Thymus (tissue), 11 donors: ENCODE measurements around the gene HACD2. TPM values are rescaled to one million over a fixed set of nuclear protein-coding genes. Genes with fewer than 3 reads are reported as not detected.
"Not testable (repeated sequence)": the region's sequence is repeated elsewhere in the genome, so short reads cannot be mapped to it uniquely, and the experiment has no call there.

Source experiments
- DNase-seq, 9 donors: peaks; one replicate each; pipeline ENCODE4 v3.0.0-alpha.2; 2013; ENCODE audit warnings: low spot score in 9 of 9, low read depth in 6 of 9, missing footprints in 1 of 9
- H3K27ac ChIP-seq, 2 donors: one replicate each; pipeline ENCODE4 v1.5.1; 2013; ENCODE audit warnings: control low read depth in 1 of 2, low read depth in 1 of 2, low read length in 1 of 2, mild to moderate bottlenecking in 1 of 2, moderate library complexity in 1 of 2
- H3K27me3 ChIP-seq, 2 donors: one replicate each; pipeline ENCODE4 v1.5.1; 2013; ENCODE audit warnings: low read length in 1 of 2; ENCODE audit not compliant: control insufficient read depth in 2 of 2, insufficient read depth in 1 of 2
- H3K36me3 ChIP-seq, 2 donors: one replicate each; pipeline ENCODE4 v1.5.1; 2013; ENCODE audit warnings: low read length in 1 of 2, mild to moderate bottlenecking in 1 of 2, moderate library complexity in 1 of 2; ENCODE audit not compliant: control insufficient read depth in 2 of 2, insufficient read depth in 2 of 2
- H3K4me1 ChIP-seq, 2 donors: one replicate each; pipeline ENCODE4 v1.5.1; 2013; ENCODE audit warnings: low read length in 2 of 2; ENCODE audit not compliant: control insufficient read depth in 2 of 2, insufficient read depth in 2 of 2
- H3K4me3 ChIP-seq, 2 donors: one replicate each; pipeline ENCODE4 v1.5.1; 2013; ENCODE audit warnings: low read length in 2 of 2, control low read depth in 1 of 2, mild to moderate bottlenecking in 1 of 2
- H3K9me3 ChIP-seq, 2 donors: one replicate each; pipeline ENCODE4 v1.5.1; 2013; ENCODE audit warnings: low read length in 1 of 2, mild to moderate bottlenecking in 1 of 2; ENCODE audit not compliant: control insufficient read depth in 2 of 2, insufficient read depth in 1 of 2
- WGBS: extraction: QIAGEN DNeasy Blood & Tissue Kit; methylation state at CpG from one replicate; pipeline ENCODE4 v1.1.7; 2013; 5-methylcytosine and 5-hydroxymethylcytosine counted together
- polyA plus RNA-seq: library from polyadenylated mRNA; stranded (reverse); fragments of 200-250 nt; gene quantifications from one replicate; pipeline ENCODE4 v1.2.3, GENCODE V29; 2013
- total RNA-seq: library from RNA; stranded (reverse); fragments of 120-200 nt; gene quantifications from one replicate; pipeline ENCODE4 v1.2.4, GENCODE V29; 2013
- donor health status: healthy.

Gene HACD2
- total and polyA plus RNA-seq, 2 donors, result 12.2 to 16.1 TPM

- H3K36me3 ChIP-seq, result no peaks in the 10 kb centered on the region
- DNase-seq, result no peak
- no peak overlapping the region for H3K4me3 ChIP-seq
- no peaks in the 10 kb centered on the region for H3K27me3 ChIP-seq
- H3K27ac ChIP-seq, result no peak overlapping the region
- H3K4me1 ChIP-seq, result no peaks in the 10 kb centered on the region
- H3K9me3 ChIP-seq, result no peaks in the 10 kb centered on the region
Measured at GRCh38 chr3:123606527-123606926, 21.7 kb upstream of the HACD2 start.

GRCh38 chr3:123605789-123606234 is 21.0 kb upstream of the HACD2 start:
- WGBS, result over 99% methylated on average over 5 of the region's 5 CpGs
- DNase-seq, result no peak

GRCh38 chr3:123603153-123603552 is 18.3 kb upstream of the HACD2 start:
- not testable (repeated sequence) for H3K27me3 ChIP-seq, H3K4me1 ChIP-seq, H3K9me3 ChIP-seq, H3K27ac ChIP-seq, H3K36me3 ChIP-seq, DNase-seq, H3K4me3 ChIP-seq
- WGBS, result 74% methylated on average over 2 of the region's 2 CpGs

More at GRCh38 chr3:123605789-123606234, 21.0 kb upstream of the HACD2 start:
- Histone ChIP-seq H3K36me3 (no peaks in the 10 kb centered on the region), H3K4me1 (no peaks in the 10 kb centered on the region), H3K27me3 (no peaks in the 10 kb centered on the region), H3K4me3 (no peak overlapping the region), H3K9me3 (no peaks in the 10 kb centered on the region), H3K27ac (no peak overlapping the region)

GRCh38 chr3:123602325-123602724 is 17.5 kb upstream of the HACD2 start:
- no peak for DNase-seq
- 95% methylated on average over 1 of the region's 1 CpG for WGBS
- Histone ChIP-seq H3K4me3 (no peak overlapping the region), H3K4me1 (no peaks in the 10 kb centered on the region), H3K9me3 (no peaks in the 10 kb centered on the region), H3K27ac (no peak overlapping the region), H3K27me3 (no peaks in the 10 kb centered on the region), H3K36me3 (no peaks in the 10 kb centered on the region)

- not testable (repeated sequence) for H3K9me3 ChIP-seq, H3K36me3 ChIP-seq, H3K4me1 ChIP-seq, H3K27me3 ChIP-seq, H3K27ac ChIP-seq, H3K4me3 ChIP-seq, DNase-seq
Measured at GRCh38 chr3:123600863-123601262, 16.0 kb upstream of the HACD2 start.

GRCh38 chr3:123597561-123597960 is 12.7 kb upstream of the HACD2 start:
- Histone ChIP-seq H3K9me3 (no peaks in the 10 kb centered on the region), H3K4me3 (no peak overlapping the region), H3K36me3 (no peaks in the 10 kb centered on the region), H3K27me3 (no peaks in the 10 kb centered on the region), H3K27ac (no peak overlapping the region), H3K4me1 (no peaks in the 10 kb centered on the region)
- WGBS, result 95% methylated on average over 4 of the region's 4 CpGs
- DNase-seq, result no peak

GRCh38 chr3:123595396-123596180 is 10.7 kb upstream of the HACD2 start:
- no peak for DNase-seq
- Histone ChIP-seq H3K4me1 (no peaks in the 10 kb centered on the region), H3K4me3 (no peak overlapping the region), H3K36me3 (peaks cover 0 to 1% of the 10 kb centered on the region in 2 donors), H3K9me3 (peaks cover 2 to 7% of the 10 kb centered on the region in 2 donors), H3K27ac (no peak overlapping the region), H3K27me3 (no peaks in the 10 kb centered on the region)
- WGBS, result 71% methylated on average over 5 of the region's 5 CpGs

GRCh38 chr3:123593381-123593780 is 8.5 kb upstream of the HACD2 start:
- Histone ChIP-seq H3K27ac (no peak overlapping the region), H3K9me3 (peaks cover 3 to 17% of the 10 kb centered on the region in 2 donors), H3K27me3 (no peaks in the 10 kb centered on the region), H3K36me3 (peaks cover 0 to 4% of the 10 kb centered on the region in 2 donors), H3K4me3 (no peak overlapping the region), H3K4me1 (no peaks in the 10 kb centered on the region)
- over 99% methylated on average over 3 of the region's 3 CpGs for WGBS
- DNase-seq, result no peak

GRCh38 chr3:123590685-123591450 is 6.0 kb upstream of the HACD2 start:
- over 99% methylated on average over 3 of the region's 3 CpGs for WGBS
- Histone ChIP-seq H3K27me3 (no peaks in the 10 kb centered on the region), H3K27ac (no peak overlapping the region), H3K36me3 (peaks cover 0 to 4% of the 10 kb centered on the region in 2 donors), H3K4me1 (peaks cover 2 to 7% of the 10 kb centered on the region in 2 donors), H3K9me3 (peaks cover 3 to 17% of the 10 kb centered on the region in 2 donors), H3K4me3 (no peak overlapping the region)
- no peak for DNase-seq
